Ectodermal cell (in vitro differentiated cells): Measurements from ENCODE around the gene NXT1.

Experiments
- H3K27ac ChIP-seq: 2 replicates; pipeline ENCODE4 v1.7.0; 2013; ENCODE audit warnings: mild to moderate bottlenecking, low read depth, low read length; ENCODE audit not compliant: insufficient read depth, poor library complexity, severe bottlenecking
- H3K27me3 ChIP-seq: 2 replicates; pipeline ENCODE4 v1.7.0; 2013; ENCODE audit warnings: mild to moderate bottlenecking, low read length; ENCODE audit not compliant: insufficient read depth, control insufficient read depth, poor library complexity, severe bottlenecking
- H3K36me3 ChIP-seq: one replicate; pipeline ENCODE4 v1.7.0; 2013; ENCODE audit warnings: low read length; ENCODE audit not compliant: control insufficient read depth, insufficient read depth
- H3K4me1 ChIP-seq: one replicate; pipeline ENCODE4 v1.7.0; 2013; ENCODE audit warnings: low read length; ENCODE audit not compliant: control insufficient read depth, insufficient read depth
- H3K4me3 ChIP-seq: 2 replicates; pipeline ENCODE4 v1.7.0; 2013; ENCODE audit warnings: low read depth, low read length, control low read depth; ENCODE audit not compliant: insufficient read depth
- H3K9me3 ChIP-seq: 2 replicates; pipeline ENCODE4 v1.7.0; 2013; ENCODE audit warnings: mild to moderate bottlenecking, low read length, moderate library complexity; ENCODE audit not compliant: control insufficient read depth
- WGBS, 2 experiments: methylation state at CpG; one replicate each; pipeline ENCODE4 v1.1.7; 2013; ENCODE audit warnings: missing lambda C conversion rate in 2 of 2; 5-methylcytosine and 5-hydroxymethylcytosine counted together

The NXT1 gene

DNA sequence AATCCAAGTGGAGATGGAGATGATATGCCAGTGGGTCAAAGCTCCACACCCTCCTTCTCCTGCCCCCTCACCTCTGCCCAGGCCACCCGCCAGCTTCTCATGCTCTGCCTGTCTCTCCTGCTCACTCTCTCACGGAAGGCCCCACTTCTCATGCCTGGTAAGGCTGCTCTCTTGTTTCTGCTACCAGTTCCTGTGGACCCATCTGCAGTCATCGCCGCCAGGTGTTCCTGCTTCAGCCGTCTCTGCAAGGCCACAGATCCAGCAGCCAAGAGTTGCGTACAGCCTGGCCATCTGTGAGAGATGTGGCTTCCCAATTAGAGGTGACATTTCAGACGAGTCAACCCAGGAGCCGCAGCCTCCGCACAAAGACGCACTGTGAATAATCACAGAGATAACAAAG lies 40.8 kb upstream of the NXT1 start:
- Histone ChIP-seq H3K4me1 (no peaks in the 10 kb centered on the region), H3K4me3 (no peak overlapping the region)
- WGBS, 2 experiments = 94 to 96% methylated on average over 10 of the region's 10 CpGs

DNA sequence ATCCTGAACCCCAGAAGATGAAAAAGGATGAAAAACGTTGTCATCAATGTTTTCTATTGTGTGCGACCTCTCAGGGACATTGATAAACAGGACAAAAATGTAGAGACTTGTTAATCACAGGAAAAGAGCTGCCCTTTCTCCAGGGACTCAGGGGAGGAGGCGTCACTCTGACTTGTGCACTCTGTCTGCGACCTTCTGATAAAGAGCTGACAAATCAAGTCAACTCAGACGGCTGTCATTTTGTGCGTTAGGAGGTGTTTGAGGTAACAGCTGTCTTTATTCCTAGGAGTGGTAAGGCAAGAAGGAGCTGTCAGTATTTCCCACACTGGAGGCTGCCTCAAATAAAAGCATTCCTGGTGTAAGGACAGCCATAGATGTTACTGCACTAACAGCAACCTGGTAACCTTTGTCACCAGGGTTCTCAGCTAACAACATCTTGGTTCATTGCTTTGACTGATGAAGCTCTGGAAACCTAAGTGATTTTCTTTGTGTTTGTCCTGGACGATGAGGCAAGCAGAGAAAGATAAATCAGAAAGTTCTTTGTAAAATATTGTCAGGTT lies 38.6 kb upstream of the NXT1 start:
- Histone ChIP-seq H3K9me3 (no peaks in the 10 kb centered on the region), H3K27ac (no peak overlapping the region), H3K4me3 (no peak overlapping the region), H3K36me3 (no peaks in the 10 kb centered on the region), H3K4me1 (no peaks in the 10 kb centered on the region), H3K27me3 (no peaks in the 10 kb centered on the region)
- WGBS, 2 experiments = 85 to 90% methylated on average over 7 of the region's 7 CpGs

More for the DNA sequence above, 40.8 kb upstream of the NXT1 start:
- no peak overlapping the region for H3K27ac ChIP-seq
- H3K9me3 ChIP-seq = no peaks in the 10 kb centered on the region
- no peaks in the 10 kb centered on the region for H3K36me3 ChIP-seq
- H3K27me3 ChIP-seq = no peaks in the 10 kb centered on the region

DNA sequence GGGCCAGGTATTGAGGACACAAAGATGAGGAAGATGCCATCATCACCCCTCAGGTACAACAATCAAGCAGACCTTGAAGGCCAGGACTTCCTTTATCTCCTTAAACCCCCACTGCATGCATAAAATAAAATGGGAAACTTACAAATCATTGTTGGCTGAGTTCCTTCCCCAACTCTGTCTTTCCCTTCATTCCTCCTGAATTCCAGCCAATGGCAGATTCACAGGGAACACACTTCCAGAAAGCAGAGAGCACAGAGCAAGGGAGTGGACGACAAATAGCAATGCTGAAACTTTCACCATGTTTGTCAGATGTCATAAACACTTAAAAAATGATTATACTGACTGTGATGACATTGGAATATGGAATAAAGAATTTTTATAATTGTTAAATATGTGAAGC lies 37.3 kb upstream of the NXT1 start:
- no peaks in the 10 kb centered on the region for H3K9me3 ChIP-seq
- no peaks in the 10 kb centered on the region for H3K27me3 ChIP-seq
- H3K36me3 ChIP-seq = no peaks in the 10 kb centered on the region
- no peak overlapping the region for H3K4me3 ChIP-seq
- 89 to 95% methylated on average over 1 of the region's 1 CpG for WGBS, 2 experiments
- H3K27ac ChIP-seq = no peak overlapping the region
- no peaks in the 10 kb centered on the region for H3K4me1 ChIP-seq

DNA sequence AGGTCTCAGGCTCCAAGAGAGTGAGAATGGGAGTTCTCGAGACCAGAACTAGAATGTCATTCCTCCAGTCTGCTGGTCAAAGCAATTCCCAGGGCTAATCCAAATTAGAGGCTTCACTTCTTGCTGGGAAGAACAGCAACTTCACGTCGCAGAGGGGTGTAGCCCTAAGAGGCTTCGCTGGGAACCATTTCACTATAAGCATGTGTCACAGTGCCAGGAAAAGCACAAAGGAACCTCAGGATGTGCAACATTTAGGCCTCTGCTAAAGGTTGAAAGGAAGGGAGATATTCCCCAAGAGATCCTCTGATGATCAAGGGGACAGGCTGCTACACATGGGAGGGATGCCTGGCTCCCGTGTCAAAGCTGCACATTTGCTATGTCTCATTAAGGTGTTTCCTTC lies 35.9 kb upstream of the NXT1 start:
- 94 to 98% methylated on average over 5 of the region's 5 CpGs for WGBS, 2 experiments

DNA sequence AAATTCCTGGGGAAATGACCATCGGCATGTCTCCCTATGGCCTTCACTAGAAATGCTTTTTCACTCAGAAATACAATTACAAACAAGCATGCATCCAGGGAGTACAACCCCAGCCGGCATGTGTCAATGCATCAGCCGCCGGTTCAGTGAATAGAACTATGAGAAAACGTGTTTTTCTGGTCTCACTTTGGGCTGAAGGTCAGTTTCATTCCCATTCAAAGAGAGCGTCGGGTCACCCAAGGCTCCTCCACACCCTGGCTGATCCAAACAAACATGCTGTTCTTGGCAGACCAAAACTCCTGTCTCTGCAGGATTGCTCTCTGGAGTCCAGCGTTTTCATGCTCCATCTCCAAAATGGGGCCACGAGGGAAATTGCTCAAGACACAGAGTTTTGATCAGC lies 35.5 kb upstream of the NXT1 start:
- no peaks in the 10 kb centered on the region for H3K4me1 ChIP-seq
- no peaks in the 10 kb centered on the region for H3K36me3 ChIP-seq
- H3K9me3 ChIP-seq = no peaks in the 10 kb centered on the region
- no peak overlapping the region for H3K27ac ChIP-seq
- no peak overlapping the region for H3K4me3 ChIP-seq
- H3K27me3 ChIP-seq = no peaks in the 10 kb centered on the region
- WGBS, 2 experiments = 92 to 95% methylated on average over 9 of the region's 9 CpGs

More for the DNA sequence above, 35.9 kb upstream of the NXT1 start:
- H3K4me1 ChIP-seq = no peaks in the 10 kb centered on the region
- no peaks in the 10 kb centered on the region for H3K36me3 ChIP-seq
- H3K4me3 ChIP-seq = no peak overlapping the region
- H3K9me3 ChIP-seq = no peaks in the 10 kb centered on the region
- no peak overlapping the region for H3K27ac ChIP-seq
- H3K27me3 ChIP-seq = no peaks in the 10 kb centered on the region

DNA sequence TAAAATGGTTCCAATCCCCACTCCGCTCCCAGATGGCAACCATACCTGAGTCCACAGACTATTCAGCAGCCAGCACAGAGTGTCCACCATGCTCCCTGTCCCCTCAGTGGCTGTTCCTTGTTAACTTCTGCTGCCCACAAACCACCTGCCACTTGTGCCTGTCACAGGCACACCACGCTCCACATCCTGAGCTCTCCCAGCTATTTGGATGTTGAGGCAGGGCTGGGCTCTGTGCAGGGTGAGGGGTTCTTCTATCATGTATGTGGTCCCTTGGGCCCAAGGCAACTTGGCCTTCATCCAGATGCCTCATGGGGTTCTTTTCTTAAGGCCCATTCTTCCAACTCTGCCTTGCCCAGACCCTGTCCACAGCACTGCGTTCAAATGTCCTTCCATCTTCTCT lies 34.0 kb upstream of the NXT1 start:
- H3K4me1 ChIP-seq = no peaks in the 10 kb centered on the region
- no peak overlapping the region for H3K4me3 ChIP-seq
- no peaks in the 10 kb centered on the region for H3K9me3 ChIP-seq
- H3K27me3 ChIP-seq = no peaks in the 10 kb centered on the region
- H3K36me3 ChIP-seq = no peaks in the 10 kb centered on the region
- no peak overlapping the region for H3K27ac ChIP-seq
- 91 to 95% methylated on average over 3 of the region's 3 CpGs for WGBS, 2 experiments

DNA sequence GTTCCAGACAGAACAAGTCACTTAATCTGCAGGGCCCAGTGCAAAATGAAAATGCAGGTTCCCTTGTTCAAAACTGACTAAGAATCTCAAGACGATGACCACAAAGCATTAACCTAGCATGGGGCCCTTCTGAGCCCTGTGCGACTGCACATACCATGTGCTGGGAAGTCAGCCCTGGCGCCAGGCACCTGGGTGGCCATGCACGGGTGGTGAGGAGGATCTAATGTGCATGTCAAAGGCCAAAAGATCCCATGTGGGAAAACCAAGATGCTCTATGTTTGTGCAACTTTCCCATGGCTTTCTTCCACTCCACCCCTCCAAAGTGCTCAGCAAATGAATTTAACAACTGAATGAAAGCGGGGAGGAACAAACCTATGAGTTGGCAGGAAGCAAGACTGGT lies 33.5 kb upstream of the NXT1 start:
- Histone ChIP-seq H3K4me3 (no peak overlapping the region), H3K27ac (no peak overlapping the region), H3K9me3 (no peaks in the 10 kb centered on the region), H3K36me3 (no peaks in the 10 kb centered on the region), H3K4me1 (no peaks in the 10 kb centered on the region), H3K27me3 (no peaks in the 10 kb centered on the region)
- 93 to 94% methylated on average over 5 of the region's 5 CpGs for WGBS, 2 experiments

DNA sequence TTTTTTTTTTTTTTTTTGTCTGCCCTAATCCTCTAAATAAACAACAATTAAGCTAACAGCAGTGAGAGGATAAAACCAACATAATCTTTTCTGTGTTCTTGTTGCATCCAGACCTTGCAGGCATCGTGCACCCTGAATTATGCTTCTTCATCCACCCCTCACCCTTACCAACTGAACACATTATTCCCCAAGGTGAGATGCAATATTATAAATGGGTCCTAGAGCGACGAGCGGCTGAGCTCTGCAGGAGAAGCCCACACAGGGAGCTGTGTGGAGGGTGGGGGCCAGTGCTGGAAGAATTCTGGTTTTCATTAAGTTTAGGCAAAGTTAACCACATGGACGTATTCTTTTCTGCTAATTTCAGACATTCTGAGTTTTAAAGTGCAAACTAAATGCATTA lies 32.2 kb upstream of the NXT1 start:
- no peaks in the 10 kb centered on the region for H3K9me3 ChIP-seq
- no peaks in the 10 kb centered on the region for H3K36me3 ChIP-seq
- H3K4me1 ChIP-seq = no peaks in the 10 kb centered on the region
- H3K27me3 ChIP-seq = no peaks in the 10 kb centered on the region
- H3K27ac ChIP-seq = no peak overlapping the region
- WGBS, 2 experiments = 91 to 93% methylated on average over 5 of the region's 5 CpGs
- H3K4me3 ChIP-seq = no peak overlapping the region

DNA sequence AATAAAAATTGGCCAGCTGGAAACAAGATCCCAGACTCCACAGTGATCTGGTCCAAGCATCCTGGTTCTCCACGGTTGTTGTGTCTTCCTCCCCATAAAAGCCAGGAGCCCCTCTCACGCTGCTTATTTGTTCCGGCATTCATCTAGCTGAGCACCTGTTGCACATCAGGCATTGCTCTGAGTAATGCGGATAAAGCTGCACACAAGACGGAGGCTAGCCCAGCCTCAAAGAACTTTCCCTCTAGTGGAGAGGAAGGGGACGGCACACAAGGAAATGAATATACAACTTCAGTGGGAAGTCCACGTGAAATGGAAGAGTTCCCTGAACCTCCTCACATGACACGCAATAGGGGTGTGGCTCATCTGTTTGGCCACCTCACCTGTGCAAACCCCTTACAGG lies 30.3 kb upstream of the NXT1 start:
- Histone ChIP-seq H3K4me3 (no peak overlapping the region), H3K27ac (no peak overlapping the region), H3K36me3 (no peaks in the 10 kb centered on the region), H3K4me1 (peaks cover 4% of the 10 kb centered on the region), H3K9me3 (no peaks in the 10 kb centered on the region), H3K27me3 (no peaks in the 10 kb centered on the region)
- WGBS, 2 experiments = 90 to 93% methylated on average over 8 of the region's 8 CpGs

DNA sequence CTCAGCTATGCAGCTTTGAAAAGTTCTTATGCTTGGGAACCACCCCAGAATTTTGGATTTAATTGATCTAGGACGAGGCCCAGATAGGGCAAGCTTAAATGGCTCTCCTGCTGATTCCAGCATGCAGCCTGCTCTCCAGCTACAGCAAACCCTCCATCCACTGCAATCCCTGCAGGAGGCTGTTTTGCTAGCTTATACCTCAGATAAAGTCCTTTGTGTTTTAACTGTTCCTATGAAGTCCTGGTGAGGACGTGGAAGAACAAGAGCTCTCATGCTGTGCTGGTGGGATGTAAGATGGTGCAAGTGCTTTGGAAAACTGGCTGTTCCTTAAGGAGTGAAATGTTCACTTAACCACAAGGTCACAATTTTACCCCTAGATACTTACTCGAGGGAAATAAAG lies 25.5 kb upstream of the NXT1 start:
- H3K4me1 ChIP-seq = peaks cover 7% of the 10 kb centered on the region
- 32 to 37% methylated on average over 3 of the region's 3 CpGs for WGBS, 2 experiments
- no peak overlapping the region for H3K4me3 ChIP-seq
- no peaks in the 10 kb centered on the region for H3K9me3 ChIP-seq
- H3K27ac ChIP-seq = no peak overlapping the region
- no peaks in the 10 kb centered on the region for H3K36me3 ChIP-seq
- no peaks in the 10 kb centered on the region for H3K27me3 ChIP-seq

DNA sequence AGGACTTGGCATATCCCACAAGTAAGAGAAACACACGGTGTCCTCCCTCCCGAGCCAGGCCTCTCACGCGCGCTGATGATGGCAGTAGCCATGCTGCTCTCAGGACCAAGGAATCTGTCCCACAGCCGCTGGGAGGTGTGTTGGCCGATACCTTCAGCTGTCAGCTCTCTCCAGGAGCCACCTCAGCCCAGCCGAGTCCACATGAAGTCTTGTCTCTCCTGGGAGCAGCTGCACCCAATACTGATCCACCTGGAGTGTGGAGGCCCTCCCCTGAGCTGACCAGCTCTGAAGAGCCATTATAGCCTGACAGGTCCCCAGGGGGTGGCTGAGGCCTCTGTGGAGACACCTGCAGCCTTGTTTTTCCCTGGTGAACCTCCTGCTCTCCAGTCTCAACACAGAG lies 23.8 kb upstream of the NXT1 start:
- no peak overlapping the region for H3K27ac ChIP-seq
- WGBS, 2 experiments = 93 to 94% methylated on average over 8 of the region's 8 CpGs
- no peaks in the 10 kb centered on the region for H3K9me3 ChIP-seq
- H3K4me1 ChIP-seq = peaks cover 7% of the 10 kb centered on the region
- H3K4me3 ChIP-seq = no peak overlapping the region
- H3K36me3 ChIP-seq = no peaks in the 10 kb centered on the region
- H3K27me3 ChIP-seq = no peaks in the 10 kb centered on the region
